GM23248 (cell line): ENCODE results near the gene EGLN2.
"Not testable (repeated sequence)": the region's sequence is repeated elsewhere in the genome, so short reads cannot be mapped to it uniquely, and the experiment has no call there.

Source experiments
- EZH2 ChIP-seq: fragments of 200-600 bp; sonication (generic); IDR thresholded peaks from 2 replicates; pipeline ENCODE4 v1.6.1; 2018; ENCODE audit warnings: antibody characterized with exemption, mild to moderate bottlenecking; ENCODE audit not compliant: insufficient read depth, poor library complexity, severe bottlenecking
- EZH2phosphoT487 ChIP-seq: fragments of 200-600 bp; sonication (generic); IDR thresholded peaks from 2 replicates; pipeline ENCODE4 v1.6.1; 2018; ENCODE audit warnings: antibody characterized with exemption, moderate library complexity, mild to moderate bottlenecking, low read depth; ENCODE audit not compliant: insufficient read depth

GRCh38 chr19:40825460-40826095 is 26.6 kb downstream of the EGLN2 start:
- not testable (repeated sequence) for TF ChIP-seq EZH2phosphoT487, EZH2
